Stromal cell of bone marrow (primary cell): ENCODE data around the gene ST3GAL6.

Experiments used
- DNase-seq: peaks from one replicate; pipeline ENCODE4 v3.0.0-alpha.2; 2012; ENCODE audit warnings: low read depth

The ST3GAL6 gene

GRCh38 chr3:98740324-98740723 lies 22.8 kb upstream of the ST3GAL6 start:
- DNase-seq: no peak

GRCh38 chr3:98741121-98741716 lies 21.9 kb upstream of the ST3GAL6 start:
- no peak for DNase-seq

GRCh38 chr3:98743071-98743470 lies 20.1 kb upstream of the ST3GAL6 start:
- no peak for DNase-seq

GRCh38 chr3:98744283-98744682 lies 18.9 kb upstream of the ST3GAL6 start:
- no peak for DNase-seq

DNA sequence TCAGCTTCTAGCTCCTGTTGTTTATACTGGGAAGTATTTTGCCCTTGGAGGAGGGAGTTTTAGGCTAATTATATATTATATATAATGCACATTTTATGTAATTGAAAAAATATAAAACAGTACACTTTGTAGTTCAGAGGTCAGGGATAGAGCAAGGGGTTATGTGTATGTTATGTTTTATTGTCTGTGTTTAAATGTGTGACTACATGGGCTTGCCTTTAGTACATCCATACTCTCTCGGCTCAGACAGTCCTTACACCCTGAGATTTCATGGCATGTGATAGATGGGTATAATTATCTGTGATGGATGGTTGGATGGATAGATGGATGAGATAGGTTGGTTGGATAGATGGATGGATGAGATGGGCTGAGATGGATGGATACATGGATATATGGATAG lies 17.4 kb upstream of the ST3GAL6 start:
- no peak for DNase-seq

GRCh38 chr3:98746122-98746521 lies 17.0 kb upstream of the ST3GAL6 start:
- DNase-seq: no peak

DNA sequence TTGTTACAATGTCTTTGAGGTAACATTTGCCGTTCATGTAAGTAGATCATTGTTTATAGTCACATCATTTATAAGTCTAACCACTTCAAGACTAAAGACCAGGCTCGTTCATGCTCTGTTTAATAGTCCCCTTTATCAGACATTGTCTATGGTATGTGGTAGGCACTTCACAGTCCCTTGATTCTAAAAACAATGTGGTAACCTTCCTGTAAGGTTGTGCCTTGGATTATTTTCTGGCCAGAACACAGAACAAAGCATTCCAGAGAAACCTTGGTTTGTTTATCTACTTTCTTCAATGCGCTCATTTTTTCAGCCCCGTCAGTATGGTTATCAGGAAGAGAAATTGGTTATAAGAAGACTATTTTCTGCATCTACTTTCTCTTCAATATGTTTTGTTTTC lies 16.3 kb upstream of the ST3GAL6 start:
- no peak for DNase-seq

GRCh38 chr3:98750276-98750919 lies 12.7 kb upstream of the ST3GAL6 start:
- no peak for DNase-seq

GRCh38 chr3:98754483-98754882 lies 8.7 kb upstream of the ST3GAL6 start:
- no peak for DNase-seq

DNA sequence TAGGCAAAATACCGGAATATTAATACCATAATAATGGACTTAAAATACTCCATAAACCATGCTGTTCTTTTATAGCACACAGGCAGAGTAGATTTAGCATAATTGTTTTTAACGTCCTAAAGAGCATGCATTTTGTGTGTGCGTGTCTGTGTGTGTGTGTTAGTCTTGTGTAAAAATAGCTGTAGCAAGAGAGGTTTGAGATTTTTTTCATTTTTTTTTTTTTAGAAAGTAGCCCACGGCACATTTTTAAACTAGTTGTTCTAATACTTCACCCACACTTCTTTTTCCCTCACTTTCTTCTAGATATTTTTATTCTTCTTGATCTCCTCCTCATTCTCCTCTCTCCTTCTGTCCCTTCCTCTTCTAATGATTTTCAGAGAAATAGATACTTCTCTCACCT lies 7.5 kb upstream of the ST3GAL6 start:
- no peak for DNase-seq

DNA sequence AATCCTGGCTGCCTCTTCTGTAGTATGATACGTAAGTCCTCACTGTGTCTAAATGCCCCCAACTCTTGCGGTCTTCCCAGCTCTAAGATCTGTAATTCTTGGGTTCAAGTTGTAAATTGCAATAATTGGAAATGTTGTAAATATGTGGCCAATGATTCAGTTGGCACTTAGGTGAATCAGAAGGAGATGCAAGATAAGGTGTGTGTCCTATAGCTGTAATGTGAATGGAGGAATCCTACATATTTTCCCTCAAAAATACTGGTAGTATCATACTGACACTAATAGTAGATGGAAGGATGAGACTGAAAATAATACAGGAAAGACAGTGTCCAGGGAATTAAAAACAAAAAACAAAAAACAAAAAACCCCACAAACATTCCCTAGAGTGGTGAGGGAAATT lies 3.5 kb upstream of the ST3GAL6 start:
- no peak for DNase-seq

DNA sequence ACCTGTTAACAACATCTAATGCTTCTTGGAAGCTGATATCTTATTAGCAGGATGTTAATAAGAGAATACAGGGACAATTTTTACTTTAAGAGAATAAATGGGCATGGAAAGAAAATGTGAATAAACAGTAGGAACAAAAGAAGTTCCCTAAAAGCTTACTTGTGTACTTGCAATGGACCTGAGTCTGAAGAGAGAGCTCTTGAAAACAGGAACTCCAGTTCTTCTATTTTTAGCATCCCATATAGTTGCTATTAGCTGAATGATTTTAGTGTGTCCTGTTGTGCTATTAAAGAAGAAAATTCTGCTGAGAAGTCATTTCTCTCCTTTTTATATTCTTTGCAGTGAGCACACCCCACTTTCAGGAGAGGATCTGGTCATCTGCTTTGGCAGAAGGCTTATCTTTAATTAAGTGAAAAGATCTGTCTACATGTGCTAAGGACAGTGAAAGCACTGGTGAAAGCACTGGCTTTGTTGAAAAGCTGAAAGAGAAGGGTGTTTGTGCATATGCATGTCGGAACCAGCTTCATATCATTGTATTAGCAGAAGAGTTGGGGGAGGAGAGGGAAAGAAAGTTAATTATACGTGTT lies 1.4 kb upstream of the ST3GAL6 start:
- DNase-seq: no peak

GRCh38 chr3:98763819-98764418 lies 779 bp downstream of the ST3GAL6 start:
- DNase-seq: no peak

GRCh38 chr3:98764472-98764884 lies 1.3 kb downstream of the ST3GAL6 start:
- DNase-seq: no peak

DNA sequence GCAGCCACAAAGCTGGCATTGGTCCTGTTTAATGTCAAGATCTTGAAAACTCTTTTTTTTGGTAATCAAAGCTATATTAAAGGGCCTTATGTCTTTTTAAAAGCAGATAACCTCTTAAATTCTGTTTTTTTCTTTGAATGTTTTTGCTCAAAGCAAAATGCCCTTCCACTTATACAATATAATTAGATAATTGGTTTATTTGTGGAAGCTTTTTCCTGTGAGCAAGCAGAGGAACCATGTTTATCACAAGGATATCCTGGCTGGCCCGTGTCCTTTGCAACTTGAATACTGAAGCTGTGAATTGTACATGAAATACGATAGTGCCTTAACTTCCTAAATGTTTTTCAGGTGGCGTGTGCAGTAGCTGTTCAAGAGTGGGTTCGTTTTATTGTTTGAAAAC lies 2.6 kb downstream of the ST3GAL6 start:
- no peak for DNase-seq

DNA sequence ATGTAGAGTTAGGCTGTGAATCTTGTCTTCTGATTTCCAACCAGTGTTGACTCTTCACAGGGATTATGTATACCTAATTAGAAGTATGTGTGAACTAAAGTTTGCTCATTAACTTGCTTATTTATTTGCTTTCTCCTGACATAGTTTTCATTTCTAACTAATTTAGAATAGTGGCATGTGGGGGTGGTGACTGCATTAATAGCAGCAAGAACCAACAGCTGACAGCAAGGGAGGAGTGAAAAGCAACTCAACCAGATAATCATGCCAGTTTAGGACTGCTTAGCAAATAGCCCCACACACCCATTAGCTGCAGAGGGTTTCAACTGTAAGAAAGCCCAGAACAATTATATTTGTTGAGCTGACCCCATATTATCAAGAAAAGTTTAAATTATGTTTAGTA lies 3.8 kb downstream of the ST3GAL6 start:
- no peak for DNase-seq

GRCh38 chr3:98768961-98769360 lies 5.8 kb downstream of the ST3GAL6 start:
- DNase-seq: no peak

- no peak for DNase-seq
Observed at GRCh38 chr3:98769448-98769847, 6.3 kb downstream of the ST3GAL6 start.

- no peak for DNase-seq
Observed at GRCh38 chr3:98770261-98771039, 7.3 kb downstream of the ST3GAL6 start.

DNA sequence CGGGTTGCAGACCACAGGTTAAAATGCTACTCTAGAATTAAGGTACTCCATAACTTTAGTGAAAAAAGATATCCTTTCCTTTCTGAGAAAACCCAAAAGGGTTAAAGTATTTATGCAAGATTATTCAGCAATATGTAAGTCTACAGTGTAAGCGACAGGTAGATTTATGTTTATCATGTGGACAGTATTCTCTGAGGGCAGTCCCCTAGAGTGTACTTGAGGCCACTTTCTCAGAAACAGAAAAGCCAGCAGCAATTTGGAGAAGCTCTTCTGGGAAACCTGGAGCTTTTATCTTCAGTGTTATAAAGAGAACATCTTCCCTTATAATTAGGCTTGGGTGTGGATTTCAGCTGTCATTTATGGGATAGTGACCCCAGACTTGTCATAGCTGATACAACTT lies 8.9 kb downstream of the ST3GAL6 start:
- no peak for DNase-seq

- DNase-seq: no peak
Observed at GRCh38 chr3:98775459-98776139, 12.5 kb downstream of the ST3GAL6 start.

GRCh38 chr3:98776140-98776493 lies 13.0 kb downstream of the ST3GAL6 start:
- DNase-seq: no peak
